Activated CD4-positive, alpha-beta T cell treated with anti-CD3 and anti-CD28 coated beads for 1 hour (primary cell): ENCODE measurements around the gene SASS6.

Experiments used
- DNase-seq: peaks from one replicate; pipeline ENCODE4 v3.0.0-alpha.2; 2020

The SASS6 gene

DNA sequence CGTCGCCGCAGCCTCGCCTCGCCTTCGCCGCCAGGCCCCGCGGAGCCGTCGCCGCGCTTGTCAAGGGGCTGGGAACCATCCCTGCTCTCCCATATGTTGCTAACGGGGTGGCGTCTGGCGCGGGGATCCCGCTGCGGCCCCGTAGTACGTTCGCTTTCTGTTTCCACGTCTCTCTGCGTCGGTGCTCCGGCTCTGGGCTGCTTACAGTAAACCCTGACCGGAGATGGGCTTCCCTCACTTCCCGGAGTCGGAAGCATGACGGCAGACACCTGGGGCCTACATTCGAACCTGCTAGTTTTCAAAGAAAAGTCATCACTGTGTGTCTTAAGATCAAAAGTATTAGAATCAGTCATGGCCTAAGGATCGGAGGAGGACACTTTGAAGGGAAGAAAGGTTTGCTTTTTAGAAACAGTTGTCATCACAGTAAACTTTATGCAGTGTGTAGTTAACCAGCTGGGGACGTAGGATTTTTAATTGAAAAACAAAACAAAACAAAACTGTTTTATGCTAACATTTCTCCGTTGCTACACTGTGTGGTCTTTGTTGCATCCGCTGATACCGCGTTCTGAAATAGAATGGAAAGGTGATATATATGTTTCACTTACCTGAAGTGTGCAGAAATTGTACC is 94.0 kb downstream of the SASS6 start:
- peak; percentile 63 for DNase-seq

DNA sequence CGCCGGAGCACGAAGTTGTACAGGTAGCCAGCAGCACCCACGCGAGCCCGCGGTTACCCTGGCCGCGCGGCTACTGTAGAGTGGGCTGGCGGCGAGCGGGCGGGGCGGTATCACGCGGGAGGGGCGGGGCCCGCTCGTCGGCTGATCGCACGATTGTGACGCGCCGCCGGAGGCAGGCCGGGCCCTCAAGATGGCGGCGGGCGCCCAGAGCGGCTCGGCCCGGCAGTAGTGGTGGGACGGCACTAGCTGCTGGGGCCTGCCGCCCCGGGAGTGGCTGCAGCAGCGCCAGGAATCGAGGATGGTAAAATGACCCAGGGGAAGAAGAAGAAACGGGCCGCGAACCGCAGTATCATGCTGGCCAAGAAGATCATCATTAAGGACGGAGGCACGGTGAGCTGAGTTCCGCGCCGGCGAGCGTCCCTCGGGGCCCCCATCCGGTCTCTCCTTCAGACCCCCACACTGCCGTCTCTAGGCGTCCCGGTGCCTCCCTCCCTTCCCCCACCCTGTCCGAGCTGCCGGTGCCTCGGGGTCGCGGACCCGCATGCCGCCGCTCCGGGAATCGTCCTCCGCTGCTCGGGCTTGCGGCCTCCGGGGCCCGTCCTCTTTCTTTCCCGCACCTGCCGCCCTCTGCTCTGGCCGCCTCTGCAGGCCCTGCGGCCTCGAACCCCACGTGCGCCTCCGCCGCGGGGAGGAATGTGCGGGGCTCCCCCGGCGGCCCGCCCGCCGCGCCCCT is 94.6 kb downstream of the SASS6 start:
- peak; percentile 81 for DNase-seq

DNA sequence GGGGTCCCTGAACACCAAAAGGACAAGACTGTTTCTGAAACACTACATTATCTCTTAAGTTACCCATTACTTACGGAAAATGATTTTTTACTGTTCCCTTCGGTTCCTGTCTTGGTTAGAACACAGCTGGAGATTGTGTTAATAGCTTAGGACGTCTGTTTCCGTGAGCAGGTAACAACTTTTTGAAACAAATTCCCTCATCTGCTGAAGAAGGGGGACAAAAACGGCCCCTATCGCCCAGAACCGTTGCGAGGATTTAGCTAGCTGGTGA is 95.1 kb downstream of the SASS6 start:
- DNase-seq: no peak

DNA sequence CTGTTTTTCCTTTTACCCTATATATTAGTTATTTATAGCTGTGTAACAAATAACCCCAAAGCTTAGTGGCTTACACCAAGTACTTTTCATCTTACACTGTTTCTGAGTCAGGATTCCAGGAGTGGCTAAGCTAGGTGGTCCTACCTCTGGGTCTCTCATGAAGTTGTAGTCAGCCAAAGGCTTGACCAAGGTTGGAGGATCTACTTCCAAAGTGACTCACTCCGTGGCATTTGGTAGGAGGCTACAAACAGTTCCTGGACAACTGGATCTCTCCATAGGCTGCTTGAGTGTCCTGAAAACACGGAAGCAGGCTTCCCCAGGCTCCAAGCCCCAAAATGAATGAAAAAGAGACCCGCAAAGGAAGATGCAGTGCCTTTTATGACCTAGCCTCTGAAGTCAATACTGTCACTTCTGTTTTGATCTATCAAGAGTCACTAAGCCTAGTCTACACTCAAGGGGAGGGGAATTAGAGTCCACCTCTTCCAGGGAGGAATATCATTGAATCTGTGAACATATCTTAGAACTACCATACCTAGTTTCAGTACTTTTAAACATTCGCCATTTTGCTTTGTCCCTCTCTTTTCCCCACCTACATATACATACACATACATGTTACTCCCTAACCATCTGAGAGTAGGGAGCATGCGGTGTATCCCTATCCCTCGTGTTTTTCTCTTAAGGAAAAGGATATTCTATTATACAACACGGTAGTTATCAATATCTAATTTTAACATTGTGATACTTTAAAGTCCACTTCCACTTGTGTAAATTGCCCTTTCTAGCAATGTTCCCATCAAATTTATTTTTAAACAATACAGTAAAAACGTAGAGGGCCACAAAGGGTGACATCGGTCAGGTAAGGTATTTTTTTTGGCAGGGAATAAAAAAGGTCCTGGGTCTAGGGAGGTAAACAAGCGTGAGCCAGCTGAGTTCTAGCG is 95.7 kb downstream of the SASS6 start:
- no peak for DNase-seq

DNA sequence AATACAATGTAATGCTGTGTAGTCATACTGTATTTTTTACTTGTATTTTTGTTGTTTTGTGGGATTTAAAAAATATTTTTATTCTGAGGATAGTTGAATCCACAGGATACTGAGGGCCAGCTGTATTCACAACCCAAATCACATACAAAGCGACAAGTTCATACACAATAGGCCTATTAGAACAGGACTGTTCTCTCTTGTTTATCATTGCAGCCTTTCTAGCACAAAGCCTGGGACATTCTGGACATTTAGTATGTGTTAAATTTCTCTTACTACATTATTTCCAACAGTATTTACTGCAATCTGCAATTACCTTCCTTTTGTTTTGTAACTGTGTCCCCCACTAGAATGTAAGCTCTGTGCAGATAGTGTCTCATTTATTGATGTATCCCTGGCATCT is 97.5 kb downstream of the SASS6 start:
- DNase-seq: no peak

DNA sequence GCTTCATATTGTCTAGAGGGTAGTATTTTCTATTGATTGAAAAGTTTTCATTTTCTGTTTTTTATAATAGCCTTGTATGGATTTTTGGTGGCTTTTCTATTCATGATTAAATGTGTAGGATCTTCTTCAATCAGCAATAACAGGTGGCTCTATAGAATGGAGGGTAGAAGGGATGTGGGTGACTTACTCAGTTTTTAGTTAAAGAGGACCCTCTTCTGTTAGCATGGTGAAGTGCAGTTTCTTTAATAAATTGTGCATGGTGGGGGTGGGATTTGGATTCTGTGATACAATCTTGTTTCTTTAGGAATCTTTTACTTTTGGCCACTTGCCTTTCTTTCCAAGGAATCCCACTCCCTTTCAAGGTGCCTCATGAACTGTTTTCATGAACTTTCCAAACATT is 98.3 kb downstream of the SASS6 start:
- no peak for DNase-seq
